Right forelimb (tissue), 1 donor: ENCODE measurements around the gene ZNF423.
A peak's percentile ranks its signal among the peaks of the same experiment; 100 is the strongest.

ENCODE experiments used
- DNase-seq: peaks from one replicate; pipeline ENCODE4 v3.0.0-alpha.2; 2018

The ZNF423 gene

DNA sequence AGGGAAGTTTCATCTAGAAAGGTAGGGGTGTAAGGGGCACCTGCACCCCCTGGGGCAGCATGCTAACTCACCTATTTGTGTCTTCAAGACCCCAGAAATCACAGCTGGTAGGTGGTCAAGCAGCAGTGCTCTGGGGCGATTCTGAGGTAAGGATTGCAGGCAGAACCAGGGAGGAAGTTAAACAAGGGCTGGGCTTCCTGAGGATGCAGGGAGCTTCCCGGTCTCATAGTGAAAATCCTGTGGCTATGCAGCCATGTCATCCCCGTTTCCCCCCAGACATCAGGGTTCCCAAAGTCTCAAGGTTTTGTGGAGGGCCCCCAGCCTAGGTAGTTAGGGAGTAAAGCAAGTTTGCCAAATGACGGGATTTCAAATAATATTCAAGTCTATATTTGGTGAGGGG is 403.8 kb downstream of the ZNF423 start:
- DNase-seq, result no peak

DNA sequence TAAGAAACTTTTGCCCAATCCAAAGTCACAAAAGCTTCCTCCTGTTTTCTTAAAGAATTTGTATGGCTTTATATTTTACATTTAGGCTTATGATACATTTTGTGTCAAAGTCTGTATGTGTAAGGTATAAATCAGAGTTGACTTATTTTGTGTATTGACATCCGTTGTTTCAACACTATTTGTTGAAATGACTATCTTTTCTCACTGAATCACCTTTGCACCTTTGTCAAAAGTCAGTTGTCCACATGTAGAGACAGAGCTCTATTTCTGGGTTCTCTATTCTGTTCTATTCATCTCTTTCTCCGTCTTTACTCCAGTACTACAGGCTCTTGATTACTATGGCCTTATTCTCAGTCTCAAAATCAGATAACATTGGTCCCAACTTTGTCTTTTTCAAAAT is 409.1 kb downstream of the ZNF423 start:
- DNase-seq, result no peak

DNA sequence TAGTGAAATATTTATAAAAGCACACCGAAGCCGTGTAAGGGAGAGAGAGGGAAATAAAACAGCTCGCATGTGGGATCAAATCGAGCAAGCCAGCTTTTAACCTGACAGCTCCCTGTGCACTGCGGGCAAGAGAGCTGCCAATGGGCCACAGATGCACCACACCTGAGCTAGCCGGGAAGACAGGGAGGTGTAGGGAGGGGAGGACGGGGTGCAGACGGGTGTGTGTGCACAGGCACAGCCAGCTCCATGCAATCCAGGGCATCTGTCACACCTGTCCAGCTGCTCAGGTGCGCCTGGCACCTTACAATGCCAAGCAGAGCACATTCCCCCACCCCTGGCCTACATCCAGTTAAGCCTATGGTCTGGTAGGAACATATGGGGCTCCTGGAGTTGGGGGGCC is 412.3 kb downstream of the ZNF423 start:
- DNase-seq, result no peak

DNA sequence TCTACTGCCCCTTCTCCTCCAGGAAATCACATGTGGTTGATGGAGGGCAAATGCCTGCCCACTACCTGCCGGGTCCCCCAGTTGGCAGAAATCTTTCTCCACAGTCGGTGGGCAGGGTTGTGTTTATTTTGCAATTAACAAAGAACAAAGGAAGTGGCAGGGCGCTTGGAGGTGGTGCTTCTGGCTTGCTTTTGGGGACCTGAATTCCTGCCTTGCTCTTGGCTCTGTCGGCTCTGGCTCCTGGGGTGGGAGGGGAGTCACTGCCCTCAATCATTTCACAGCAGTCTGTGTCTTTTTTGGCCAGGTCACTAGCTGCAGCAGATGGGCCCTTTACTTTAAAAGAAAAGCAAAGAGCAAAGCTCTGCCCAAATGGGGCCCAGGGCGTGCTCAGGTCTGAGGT is 413.1 kb downstream of the ZNF423 start:
- DNase-seq, result no peak

DNA sequence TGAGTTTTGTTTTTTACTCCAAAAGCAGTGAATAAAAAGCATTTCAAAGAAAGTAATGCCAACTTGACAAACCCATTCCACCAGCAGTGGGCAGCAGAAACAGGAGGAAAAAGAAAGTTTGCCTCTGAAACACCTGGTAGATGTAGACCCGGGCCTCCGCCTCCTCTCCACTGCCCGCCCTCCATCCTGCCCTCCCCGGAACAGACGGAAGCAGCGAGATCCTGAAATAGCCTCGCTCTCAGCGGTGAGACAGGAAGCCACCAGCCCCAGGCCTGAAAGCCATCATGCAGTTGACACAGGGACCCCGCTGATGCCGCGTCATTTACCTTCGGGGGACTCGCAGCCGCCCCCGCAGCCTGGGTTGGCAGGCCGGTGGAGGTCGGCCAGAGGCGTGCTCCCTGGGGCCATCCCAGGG is 414.5 kb downstream of the ZNF423 start:
- peak; percentile 64 for DNase-seq

DNA sequence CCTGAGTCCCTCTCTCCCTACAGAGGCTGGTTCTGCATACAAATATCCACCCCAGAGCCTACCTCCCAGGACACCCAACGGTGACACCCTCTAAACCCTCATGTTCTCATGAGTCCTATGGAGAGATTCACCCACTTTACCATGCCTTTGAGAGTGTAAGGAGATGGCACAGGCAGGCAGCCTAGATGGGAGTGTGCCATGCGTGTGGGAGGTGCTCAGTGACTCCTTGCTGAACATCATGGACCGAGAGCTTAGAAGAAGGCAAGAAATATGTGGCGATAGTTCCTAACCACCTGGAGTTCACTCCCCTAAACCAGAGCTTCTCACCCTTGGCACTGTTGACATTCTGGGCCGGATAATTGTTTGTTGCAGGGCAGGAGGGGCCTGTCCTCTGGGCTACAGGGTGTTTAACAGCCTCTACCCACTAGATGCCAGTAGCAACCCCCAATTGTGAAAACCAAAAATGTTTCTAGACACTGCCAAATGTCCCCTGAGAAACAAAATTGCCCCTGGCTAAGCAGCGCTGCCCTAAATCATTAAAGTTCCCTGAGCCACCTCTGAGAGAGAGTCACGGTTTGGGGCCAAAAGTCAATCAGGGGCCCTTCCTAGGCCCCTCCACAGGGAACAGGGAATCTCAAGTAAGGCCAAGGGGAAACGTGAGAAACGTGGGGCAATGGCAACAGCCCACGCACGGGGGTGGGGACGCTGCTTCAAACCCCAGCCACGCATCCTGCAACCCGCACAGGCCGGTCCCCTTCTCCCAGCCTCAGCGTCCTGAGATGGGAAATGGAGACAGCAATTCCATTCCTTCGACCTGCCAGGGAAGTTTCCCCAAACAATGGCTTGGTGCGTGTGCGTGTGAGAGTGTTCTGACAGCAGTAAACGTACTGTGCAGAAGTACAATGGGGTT is 415.5 kb downstream of the ZNF423 start:
- DNase-seq, result no peak

DNA sequence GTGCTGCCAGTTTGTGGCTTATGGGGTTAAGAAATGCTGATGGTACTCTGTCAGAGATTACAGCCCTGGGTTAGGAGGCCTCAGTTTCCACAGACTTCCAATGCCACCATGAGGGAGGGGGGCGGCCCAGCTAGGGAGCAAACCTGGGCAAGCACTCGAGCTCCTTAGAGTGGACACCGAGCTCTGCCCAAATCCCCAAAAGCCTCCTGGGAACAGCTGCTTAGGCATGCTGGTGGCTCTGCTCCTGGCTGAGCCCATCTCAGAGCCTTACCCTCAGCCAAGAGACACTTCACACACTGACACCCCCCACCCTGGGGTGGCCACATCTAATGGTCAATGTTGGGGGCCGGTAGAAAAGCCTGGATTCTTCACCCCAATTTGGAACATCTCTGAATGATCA is 416.2 kb downstream of the ZNF423 start:
- no peak for DNase-seq

DNA sequence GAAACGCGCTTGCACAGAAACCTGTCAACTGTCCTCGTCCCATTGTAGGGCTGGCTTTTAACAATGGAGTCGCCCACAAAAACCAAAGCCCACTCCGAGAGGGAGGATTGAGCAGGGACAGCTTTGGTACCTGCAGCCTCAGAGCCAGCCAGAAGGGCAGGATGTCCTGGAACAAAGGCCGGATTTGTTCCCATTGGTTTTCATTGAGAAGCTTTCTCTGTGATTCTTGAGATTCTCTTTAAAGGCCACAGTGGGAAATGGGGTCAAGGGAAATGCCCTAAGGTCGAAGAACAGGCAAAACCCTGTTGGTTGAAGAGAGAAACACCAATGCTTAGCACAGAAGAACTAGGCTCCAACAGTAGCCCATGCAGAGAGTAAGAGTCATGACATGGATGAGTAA is 416.9 kb downstream of the ZNF423 start:
- DNase-seq, result no peak
